Fibroblast of the aortic adventitia (primary cell): ENCODE results near the gene DNAJC4. TPM values are rescaled to one million over a fixed set of nuclear protein-coding genes. Genes with fewer than 3 reads are reported as not detected.

Source experiments
- DNase-seq: peaks from one replicate; pipeline ENCODE4 v3.0.0-alpha.2; 2010; ENCODE audit warnings: low read depth
- H3K4me3 ChIP-seq: 2 replicates; pipeline ENCODE4 v1.5.1; 2011; ENCODE audit warnings: low read depth, mild to moderate bottlenecking, control low read depth, low read length, moderate library complexity
- CTCF ChIP-seq: IDR thresholded peaks from 2 replicates; pipeline ENCODE4 v1.5.1; 2011; ENCODE audit warnings: mild to moderate bottlenecking, low read length, control low read depth, inconsistent platforms; ENCODE audit not compliant: insufficient read depth
- total RNA-seq: library from RNA; depleted of rRNA; stranded (reverse); fragments of >200 nt; gene quantifications from 2 replicates; pipeline ENCODE4 v1.2.3, GENCODE V29; 2012; ENCODE audit warnings: low replicate concordance

DNAJC4 gene
- total RNA-seq, 1 donor = 9.0 TPM

GRCh38 chr11:64239662-64240434, 9.5 kb downstream of the DNAJC4 start:
- TF ChIP-seq CTCF = no peak
- peak overlapping the region; percentile 71 for H3K4me3 ChIP-seq
- no peak for DNase-seq

- peak within 1 kb of the TSS; percentile 83 for H3K4me3 ChIP-seq
- DNase-seq = peak; percentile 96
- TF ChIP-seq CTCF = no peak
Measured at GRCh38 chr11:64240435-64241240, 10.3 kb downstream of the DNAJC4 start, which contains the start of gene FKBP2. FKBP2 (plus strand) TSS chr11:64241095; CDS start chr11:64242388, 1,293 bp downstream.

- peak; percentile 99 for DNase-seq
- TF ChIP-seq CTCF = no peak
- H3K4me3 ChIP-seq = peak overlapping the region; percentile 80
Measured at GRCh38 chr11:64241241-64241490, 10.8 kb downstream of the DNAJC4 start.

DNA sequence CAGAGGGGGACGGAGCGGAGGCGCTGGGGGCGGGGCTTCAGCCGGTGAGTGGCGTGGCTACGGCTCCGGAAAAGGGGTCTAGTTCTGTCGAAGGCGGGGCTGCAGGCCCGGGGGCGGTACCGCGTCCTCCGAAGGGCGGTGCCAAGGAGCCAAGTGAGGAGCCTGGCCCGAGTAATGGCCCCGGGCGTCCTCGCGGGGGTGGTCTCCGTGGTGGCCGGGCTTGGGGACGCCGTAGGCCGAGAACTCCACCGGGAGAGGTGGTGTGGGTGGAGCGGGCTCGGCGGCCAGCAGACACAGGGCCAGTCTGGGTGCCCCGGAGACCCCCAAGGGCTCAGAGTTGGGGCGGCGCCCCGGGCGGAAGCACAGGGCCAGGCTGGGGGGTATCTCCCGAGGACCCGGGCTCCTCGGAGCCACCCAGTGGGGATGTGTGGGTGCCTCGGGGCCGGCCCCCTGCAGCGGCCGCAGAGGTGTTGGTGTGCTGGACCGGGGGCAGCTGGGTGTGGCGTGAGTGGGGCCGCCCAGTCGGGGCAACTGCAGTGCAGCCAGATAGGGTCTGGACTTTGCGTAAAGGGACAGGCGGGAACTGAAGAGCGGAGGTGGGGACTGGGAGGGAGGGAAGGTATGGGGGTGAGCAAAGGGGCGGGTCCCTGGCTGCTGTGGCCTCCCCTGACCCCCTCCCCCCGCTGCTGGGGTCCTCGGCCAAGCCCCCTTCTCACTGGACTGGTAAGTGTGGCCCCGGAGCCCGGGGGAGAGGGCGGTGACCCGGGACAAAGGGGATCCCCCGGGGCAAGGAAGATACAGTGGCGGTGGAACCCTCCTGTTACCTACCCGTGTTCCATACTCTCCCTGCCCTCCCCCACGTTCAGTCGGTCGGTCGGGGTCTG, 11.4 kb downstream of the DNAJC4 start:
- no peak for TF ChIP-seq CTCF
- DNase-seq = no peak
- H3K4me3 ChIP-seq = peak overlapping the region; percentile 83

- no peak for DNase-seq
- TF ChIP-seq CTCF = no peak
- H3K4me3 ChIP-seq = peak overlapping the region; percentile 33
Measured at GRCh38 chr11:64243236-64243854, 13.0 kb downstream of the DNAJC4 start.

DNA sequence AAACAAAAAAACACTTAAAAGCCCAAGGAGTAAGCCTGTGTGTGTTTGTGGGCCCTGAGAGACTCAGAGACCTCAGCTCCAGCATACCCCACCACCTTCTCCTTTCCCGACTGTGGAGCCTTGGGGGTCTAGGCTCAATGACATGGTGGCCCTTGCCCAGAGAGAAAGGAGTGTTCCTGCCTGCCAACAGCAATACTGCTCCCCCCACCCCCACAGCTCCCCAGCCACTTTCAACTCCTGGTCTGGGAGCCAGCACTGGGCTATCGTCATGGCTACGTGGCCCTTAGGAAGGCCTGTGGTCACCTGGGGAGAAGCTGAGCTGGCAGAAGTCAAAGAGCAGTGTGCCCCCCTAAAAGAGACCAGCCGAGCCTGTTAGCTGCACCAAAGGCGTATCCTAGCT, 13.8 kb downstream of the DNAJC4 start:
- TF ChIP-seq CTCF = no peak
- no peak overlapping the region for H3K4me3 ChIP-seq
- DNase-seq = no peak
